ENCODE data around the gene ASB16.

The ASB16 gene

GRCh38 chr17:44149750-44150329 lies 20.7 kb upstream of the ASB16 start:
- no peaks in the 10 kb centered on the region for H3K36me3 ChIP-seq (ENCODE audit: control insufficient read depth in 2 of 2, insufficient read depth in 2 of 2, low read length in 2 of 2)

GRCh38 chr17:44152875-44153274 lies 17.6 kb upstream of the ASB16 start:
- no peaks in the 10 kb centered on the region for H3K4me1 ChIP-seq (ENCODE audit: control insufficient read depth, insufficient read depth, low read length)
- no peaks in the 10 kb centered on the region for H3K27me3 ChIP-seq (ENCODE audit: control insufficient read depth in 1 of 2, insufficient read depth in 2 of 2, low read length in 2 of 2)
- no peaks in the 10 kb centered on the region for H3K9me3 ChIP-seq (ENCODE audit: control insufficient read depth in 2 of 2, low read length in 2 of 2)
- H3K36me3 ChIP-seq (ENCODE audit: control insufficient read depth in 2 of 2, insufficient read depth in 2 of 2, low read length in 2 of 2): no peaks in the 10 kb centered on the region
- no peak overlapping the region for H3K4me3 ChIP-seq (ENCODE audit: low read length in 2 of 2)
- no peak overlapping the region for H3K9ac ChIP-seq (ENCODE audit: low read length in 2 of 2)
- no peak overlapping the region for H3K27ac ChIP-seq (ENCODE audit: low read length)

More at GRCh38 chr17:44149750-44150329, 20.7 kb upstream of the ASB16 start:
- Histone ChIP-seq H3K4me3 (ENCODE audit: low read length in 2 of 2) (no peak overlapping the region), H3K27me3 (ENCODE audit: control insufficient read depth in 1 of 2, insufficient read depth in 2 of 2, low read length in 2 of 2) (no peaks in the 10 kb centered on the region), H3K4me1 (ENCODE audit: control insufficient read depth, insufficient read depth, low read length) (no peaks in the 10 kb centered on the region), H3K9ac (ENCODE audit: low read length in 2 of 2) (no peak overlapping the region), H3K9me3 (ENCODE audit: control insufficient read depth in 2 of 2, low read length in 2 of 2) (no peaks in the 10 kb centered on the region), H3K27ac (ENCODE audit: low read length) (no peak overlapping the region)

- Histone ChIP-seq H3K27me3 (ENCODE audit: control insufficient read depth in 1 of 2, insufficient read depth in 2 of 2, low read length in 2 of 2) (no peaks in the 10 kb centered on the region), H3K27ac (ENCODE audit: low read length) (no peak overlapping the region), H3K4me1 (ENCODE audit: control insufficient read depth, insufficient read depth, low read length) (no peaks in the 10 kb centered on the region), H3K4me3 (ENCODE audit: low read length in 2 of 2) (no peak overlapping the region), H3K9me3 (ENCODE audit: control insufficient read depth in 2 of 2, low read length in 2 of 2) (no peaks in the 10 kb centered on the region), H3K9ac (ENCODE audit: low read length in 2 of 2) (no peak overlapping the region), H3K36me3 (ENCODE audit: control insufficient read depth in 2 of 2, insufficient read depth in 2 of 2, low read length in 2 of 2) (no peaks in the 10 kb centered on the region)
Observed at GRCh38 chr17:44155488-44155887, 15.0 kb upstream of the ASB16 start.

- Histone ChIP-seq H3K4me3 (ENCODE audit: low read length in 2 of 2) (no peak overlapping the region), H3K9me3 (ENCODE audit: control insufficient read depth in 2 of 2, low read length in 2 of 2) (no peaks in the 10 kb centered on the region), H3K9ac (ENCODE audit: low read length in 2 of 2) (no peak overlapping the region), H3K4me1 (ENCODE audit: control insufficient read depth, insufficient read depth, low read length) (no peaks in the 10 kb centered on the region), H3K36me3 (ENCODE audit: control insufficient read depth in 2 of 2, insufficient read depth in 2 of 2, low read length in 2 of 2) (no peaks in the 10 kb centered on the region), H3K27me3 (ENCODE audit: control insufficient read depth in 1 of 2, insufficient read depth in 2 of 2, low read length in 2 of 2) (no peaks in the 10 kb centered on the region), H3K27ac (ENCODE audit: low read length) (no peak overlapping the region)
Observed at GRCh38 chr17:44159519-44160210, 10.8 kb upstream of the ASB16 start.

GRCh38 chr17:44164476-44164875 lies 6.0 kb upstream of the ASB16 start:
- Histone ChIP-seq H3K27ac (ENCODE audit: low read length) (no peak overlapping the region), H3K27me3 (ENCODE audit: control insufficient read depth in 1 of 2, insufficient read depth in 2 of 2, low read length in 2 of 2) (no peaks in the 10 kb centered on the region), H3K4me1 (ENCODE audit: control insufficient read depth, insufficient read depth, low read length) (peaks cover 12% of the 10 kb centered on the region), H3K9ac (ENCODE audit: low read length in 2 of 2) (no peak overlapping the region), H3K9me3 (ENCODE audit: control insufficient read depth in 2 of 2, low read length in 2 of 2) (no peaks in the 10 kb centered on the region), H3K4me3 (ENCODE audit: low read length in 2 of 2) (no peak overlapping the region), H3K36me3 (ENCODE audit: control insufficient read depth in 2 of 2, insufficient read depth in 2 of 2, low read length in 2 of 2) (no peaks in the 10 kb centered on the region)

- peak overlapping the region in 1 of 2 donors; percentile 21 for H3K9ac ChIP-seq (ENCODE audit: low read length in 2 of 2)
- H3K27ac ChIP-seq (ENCODE audit: low read length): no peak overlapping the region
- peaks cover 0 to 2% of the 10 kb centered on the region in 2 donors for H3K36me3 ChIP-seq (ENCODE audit: control insufficient read depth in 2 of 2, insufficient read depth in 2 of 2, low read length in 2 of 2)
- no peak overlapping the region for H3K4me3 ChIP-seq (ENCODE audit: low read length in 2 of 2)
- H3K9me3 ChIP-seq (ENCODE audit: control insufficient read depth in 2 of 2, low read length in 2 of 2): no peaks in the 10 kb centered on the region
- H3K4me1 ChIP-seq (ENCODE audit: control insufficient read depth, insufficient read depth, low read length): peaks cover 33% of the 10 kb centered on the region
- H3K27me3 ChIP-seq (ENCODE audit: control insufficient read depth in 1 of 2, insufficient read depth in 2 of 2, low read length in 2 of 2): no peaks in the 10 kb centered on the region
Observed at GRCh38 chr17:44167181-44167861, 3.2 kb upstream of the ASB16 start.

GRCh38 chr17:44170135-44170498 lies 387 bp upstream of the ASB16 start:
- Histone ChIP-seq H3K4me1 (ENCODE audit: control insufficient read depth, insufficient read depth, low read length) (peaks cover 33% of the 10 kb centered on the region), H3K27me3 (ENCODE audit: control insufficient read depth in 1 of 2, insufficient read depth in 2 of 2, low read length in 2 of 2) (no peaks in the 10 kb centered on the region), H3K36me3 (ENCODE audit: control insufficient read depth in 2 of 2, insufficient read depth in 2 of 2, low read length in 2 of 2) (peaks cover 3 to 4% of the 10 kb centered on the region in 2 donors), H3K9me3 (ENCODE audit: control insufficient read depth in 2 of 2, low read length in 2 of 2) (no peaks in the 10 kb centered on the region), H3K27ac (ENCODE audit: low read length) (peak overlapping the region; percentile 58), H3K9ac (ENCODE audit: low read length in 2 of 2) (peak overlapping the region; percentile 41 to 64), H3K4me3 (ENCODE audit: low read length in 2 of 2) (peak overlapping the region; percentile 52 to 73)

- H3K9ac ChIP-seq (ENCODE audit: low read length in 2 of 2): no peak overlapping the region
- H3K9me3 ChIP-seq (ENCODE audit: control insufficient read depth in 2 of 2, low read length in 2 of 2): no peaks in the 10 kb centered on the region
- H3K4me3 ChIP-seq (ENCODE audit: low read length in 2 of 2): peak overlapping the region in 1 of 2 donors; percentile 73
- peaks cover 3 to 4% of the 10 kb centered on the region in 2 donors for H3K36me3 ChIP-seq (ENCODE audit: control insufficient read depth in 2 of 2, insufficient read depth in 2 of 2, low read length in 2 of 2)
- no peak overlapping the region for H3K27ac ChIP-seq (ENCODE audit: low read length)
- no peaks in the 10 kb centered on the region for H3K27me3 ChIP-seq (ENCODE audit: control insufficient read depth in 1 of 2, insufficient read depth in 2 of 2, low read length in 2 of 2)
- peaks cover 33% of the 10 kb centered on the region for H3K4me1 ChIP-seq (ENCODE audit: control insufficient read depth, insufficient read depth, low read length)
Observed at GRCh38 chr17:44171931-44172455, 1.5 kb downstream of the ASB16 start.

- H3K27ac ChIP-seq (ENCODE audit: low read length): no peak overlapping the region
- H3K27me3 ChIP-seq (ENCODE audit: control insufficient read depth in 1 of 2, insufficient read depth in 2 of 2, low read length in 2 of 2): no peaks in the 10 kb centered on the region
- peaks cover 9 to 18% of the 10 kb centered on the region in 2 donors for H3K36me3 ChIP-seq (ENCODE audit: control insufficient read depth in 2 of 2, insufficient read depth in 2 of 2, low read length in 2 of 2)
- H3K4me1 ChIP-seq (ENCODE audit: control insufficient read depth, insufficient read depth, low read length): peaks cover 21% of the 10 kb centered on the region
- H3K9me3 ChIP-seq (ENCODE audit: control insufficient read depth in 2 of 2, low read length in 2 of 2): no peaks in the 10 kb centered on the region
- no peak overlapping the region for H3K9ac ChIP-seq (ENCODE audit: low read length in 2 of 2)
- H3K4me3 ChIP-seq (ENCODE audit: low read length in 2 of 2): no peak overlapping the region
Observed at GRCh38 chr17:44174427-44174826, 3.9 kb downstream of the ASB16 start.

- H3K36me3 ChIP-seq (ENCODE audit: control insufficient read depth in 2 of 2, insufficient read depth in 2 of 2, low read length in 2 of 2): peaks cover 9 to 18% of the 10 kb centered on the region in 2 donors
- no peak overlapping the region for H3K27ac ChIP-seq (ENCODE audit: low read length)
- H3K4me3 ChIP-seq (ENCODE audit: low read length in 2 of 2): no peak overlapping the region
- H3K27me3 ChIP-seq (ENCODE audit: control insufficient read depth in 1 of 2, insufficient read depth in 2 of 2, low read length in 2 of 2): no peaks in the 10 kb centered on the region
- no peaks in the 10 kb centered on the region for H3K9me3 ChIP-seq (ENCODE audit: control insufficient read depth in 2 of 2, low read length in 2 of 2)
- no peak overlapping the region for H3K9ac ChIP-seq (ENCODE audit: low read length in 2 of 2)
- peaks cover 6% of the 10 kb centered on the region for H3K4me1 ChIP-seq (ENCODE audit: control insufficient read depth, insufficient read depth, low read length)
Observed at GRCh38 chr17:44176257-44176656, 5.8 kb downstream of the ASB16 start.

Data from stomach smooth muscle (tissue), 2 donors.